BLaER1 (cell line): ENCODE data around the gene PSMD1.
"Not testable (repeated sequence)": the region's sequence is repeated elsewhere in the genome, so short reads cannot be mapped to it uniquely, and the experiment has no call there.

Experiments
- H3K27ac ChIP-seq: shearing (Covaris generic); formaldehyde crosslinking; 2 replicates; pipeline ENCODE4 v1.8.1; 2022
- H3K27me3 ChIP-seq: shearing (Covaris generic); formaldehyde crosslinking; 2 replicates; pipeline ENCODE4 v1.8.1; 2022
- H3K36me3 ChIP-seq: shearing (Covaris generic); formaldehyde crosslinking; 2 replicates; pipeline ENCODE4 v1.8.1; 2022
- H3K4me1 ChIP-seq: shearing (Covaris generic); formaldehyde crosslinking; 2 replicates; pipeline ENCODE4 v1.8.1; 2022
- H3K4me2 ChIP-seq: shearing (Covaris generic); formaldehyde crosslinking; 2 replicates; pipeline ENCODE4 v1.8.1; 2022
- H3K4me3 ChIP-seq: shearing (Covaris generic); formaldehyde crosslinking; 2 replicates; pipeline ENCODE4 v1.8.1; 2022
- H3K9ac ChIP-seq: shearing (Covaris generic); formaldehyde crosslinking; 2 replicates; pipeline ENCODE4 v1.8.1; 2022
- H3K9me3 ChIP-seq: shearing (Covaris generic); formaldehyde crosslinking; 2 replicates; pipeline ENCODE4 v1.8.1; 2022
- H4K20me1 ChIP-seq: shearing (Covaris generic); formaldehyde crosslinking; 2 replicates; pipeline ENCODE4 v1.8.1; 2022
- Cebpa-rat ChIP-seq: shearing (Covaris generic); IDR thresholded peaks from 2 replicates; pipeline ENCODE4 v1.8.1; 2022

PSMD1 gene

DNA sequence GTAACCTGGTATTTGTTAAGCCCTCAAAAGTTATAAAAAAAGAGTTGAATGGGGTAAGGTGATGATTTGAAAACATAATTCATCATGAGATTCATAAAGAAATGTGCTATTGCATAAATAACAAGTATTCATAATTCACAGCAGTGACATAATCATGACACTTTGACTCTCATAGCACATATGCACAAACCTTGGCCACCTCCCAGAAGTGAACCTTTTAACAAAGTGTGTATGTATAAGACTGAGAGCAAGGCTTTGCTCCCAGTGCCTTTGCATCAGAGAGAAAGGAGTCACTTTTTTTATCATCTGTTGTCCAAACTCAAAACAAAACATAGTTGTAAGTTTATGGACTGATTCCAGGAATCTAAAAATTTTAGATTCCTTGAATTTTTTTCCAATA lies 83.1 kb downstream of the PSMD1 start:
- no peaks in the 10 kb centered on the region for H3K4me1 ChIP-seq
- H3K27ac ChIP-seq = no peak overlapping the region
- no peaks in the 10 kb centered on the region for H3K9me3 ChIP-seq
- no peaks in the 10 kb centered on the region for H4K20me1 ChIP-seq
- no peak overlapping the region for H3K9ac ChIP-seq
- H3K4me3 ChIP-seq = no peak overlapping the region
- H3K36me3 ChIP-seq = peaks cover 47% of the 10 kb centered on the region
- no peak overlapping the region for H3K4me2 ChIP-seq
- no peak for TF ChIP-seq Cebpa-rat
- no peaks in the 10 kb centered on the region for H3K27me3 ChIP-seq

DNA sequence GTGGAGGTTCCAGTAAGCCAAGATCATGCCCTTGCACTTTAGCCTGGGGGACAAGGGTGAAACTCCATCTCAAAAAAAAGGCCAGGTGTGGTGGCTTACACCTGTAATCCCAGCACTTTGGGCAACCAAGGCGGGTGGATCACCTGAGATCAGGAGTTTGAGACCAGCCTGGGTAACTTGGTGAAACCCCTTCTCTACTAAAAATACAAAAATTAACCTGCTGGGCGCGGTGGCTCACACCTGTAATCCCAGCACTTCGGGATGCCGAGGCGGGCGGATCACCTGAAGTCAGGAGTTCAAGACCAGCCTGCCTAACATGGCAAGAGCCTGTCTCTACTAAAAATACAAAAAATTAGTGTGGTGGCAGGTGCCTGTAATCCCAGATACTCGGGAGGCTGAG lies 84.1 kb downstream of the PSMD1 start:
- H3K9me3 ChIP-seq, H3K27me3 ChIP-seq, H3K27ac ChIP-seq, H4K20me1 ChIP-seq, H3K4me1 ChIP-seq, H3K4me2 ChIP-seq, H3K4me3 ChIP-seq, H3K9ac ChIP-seq: not testable (repeated sequence)
- peaks cover 47% of the 10 kb centered on the region for H3K36me3 ChIP-seq

DNA sequence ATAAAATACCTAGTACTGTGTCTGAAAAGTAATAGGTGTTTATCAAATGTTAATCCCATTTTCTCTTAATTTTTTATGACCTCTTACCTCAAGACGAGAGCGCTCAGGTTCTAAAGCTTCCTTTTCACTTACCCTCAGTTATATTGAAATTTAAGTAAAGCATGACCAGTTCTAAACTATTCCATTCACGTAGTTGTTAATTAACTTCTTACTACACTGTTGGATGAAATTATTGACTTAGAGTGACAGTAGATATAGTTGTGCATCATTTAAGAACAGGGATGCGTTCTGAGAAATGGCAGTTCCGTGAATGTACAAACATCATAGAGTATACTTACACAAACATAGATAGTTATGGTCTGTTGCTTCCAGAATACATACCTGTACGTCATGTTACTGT lies 88.2 kb downstream of the PSMD1 start:
- no peak overlapping the region for H3K27ac ChIP-seq
- no peaks in the 10 kb centered on the region for H3K9me3 ChIP-seq
- no peak overlapping the region for H3K9ac ChIP-seq
- H3K4me3 ChIP-seq = no peak overlapping the region
- TF ChIP-seq Cebpa-rat = no peak
- peaks cover 67% of the 10 kb centered on the region for H3K36me3 ChIP-seq
- no peaks in the 10 kb centered on the region for H3K4me1 ChIP-seq
- no peaks in the 10 kb centered on the region for H4K20me1 ChIP-seq
- H3K27me3 ChIP-seq = no peaks in the 10 kb centered on the region
- no peak overlapping the region for H3K4me2 ChIP-seq

DNA sequence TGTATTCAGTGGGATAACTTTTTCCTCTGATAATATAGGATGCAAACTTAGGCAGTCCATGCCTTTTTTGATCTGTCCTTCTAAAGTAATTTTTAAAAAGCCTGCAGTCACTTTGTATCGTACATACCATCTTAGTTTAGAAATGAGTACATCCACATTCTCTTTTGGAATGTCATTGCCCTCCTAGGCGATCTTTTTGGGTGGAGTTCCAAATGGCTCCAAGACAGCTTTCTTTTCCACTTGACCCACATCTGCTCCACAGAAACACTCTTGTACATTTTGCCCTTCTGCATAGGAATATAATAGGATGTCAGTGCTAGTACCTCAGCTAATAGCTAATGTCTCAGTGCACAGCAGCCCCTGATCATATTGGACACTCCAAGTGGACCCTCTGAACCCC lies 90.0 kb downstream of the PSMD1 start:
- Histone ChIP-seq H3K36me3 (peaks cover 57% of the 10 kb centered on the region), H3K9me3 (no peaks in the 10 kb centered on the region), H3K9ac (no peak overlapping the region), H3K27ac (no peak overlapping the region), H3K4me1 (no peaks in the 10 kb centered on the region), H3K4me3 (no peak overlapping the region), H4K20me1 (no peaks in the 10 kb centered on the region), H3K4me2 (no peak overlapping the region), H3K27me3 (no peaks in the 10 kb centered on the region)
- TF ChIP-seq Cebpa-rat = no peak

DNA sequence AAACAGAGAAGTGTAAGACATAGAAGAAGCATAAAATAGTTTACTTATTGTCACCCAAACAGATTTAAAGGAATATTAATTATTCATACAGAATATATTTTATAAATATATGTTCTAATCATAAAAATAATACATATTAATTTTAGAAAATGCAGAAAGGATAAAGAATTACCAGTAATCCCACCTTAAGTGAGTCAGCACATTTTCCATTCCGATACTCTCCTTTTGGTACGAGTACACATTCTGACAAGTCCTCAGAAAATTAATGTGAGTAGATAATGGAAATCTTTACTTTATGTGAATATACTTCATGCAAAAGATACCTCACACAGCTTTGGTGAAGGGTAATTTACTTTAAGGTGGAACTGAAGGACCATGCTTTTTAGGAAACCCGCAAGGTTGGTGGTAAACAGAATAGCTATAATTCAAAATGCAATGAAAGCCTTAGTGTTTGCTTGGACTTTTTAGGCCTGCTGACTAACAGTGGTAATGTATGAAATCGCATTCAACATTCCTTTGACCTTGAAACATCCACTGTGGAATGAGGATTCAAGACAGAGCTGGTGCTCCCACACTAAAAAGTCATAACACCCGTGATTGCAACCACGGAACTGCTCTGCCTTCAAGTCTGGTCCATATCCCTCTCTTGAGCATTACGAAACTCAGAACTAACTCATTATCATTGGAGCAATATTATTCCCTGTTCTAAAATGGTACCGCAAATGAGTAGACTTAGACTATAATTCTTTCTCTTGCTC lies 96.3 kb downstream of the PSMD1 start:
- H3K27ac ChIP-seq = no peak overlapping the region
- TF ChIP-seq Cebpa-rat = no peak
- no peaks in the 10 kb centered on the region for H3K9me3 ChIP-seq
- peaks cover 61% of the 10 kb centered on the region for H3K36me3 ChIP-seq
- no peaks in the 10 kb centered on the region for H3K27me3 ChIP-seq
- H3K9ac ChIP-seq = no peak overlapping the region
- no peak overlapping the region for H3K4me2 ChIP-seq
- no peaks in the 10 kb centered on the region for H4K20me1 ChIP-seq
- no peaks in the 10 kb centered on the region for H3K4me1 ChIP-seq
- no peak overlapping the region for H3K4me3 ChIP-seq

DNA sequence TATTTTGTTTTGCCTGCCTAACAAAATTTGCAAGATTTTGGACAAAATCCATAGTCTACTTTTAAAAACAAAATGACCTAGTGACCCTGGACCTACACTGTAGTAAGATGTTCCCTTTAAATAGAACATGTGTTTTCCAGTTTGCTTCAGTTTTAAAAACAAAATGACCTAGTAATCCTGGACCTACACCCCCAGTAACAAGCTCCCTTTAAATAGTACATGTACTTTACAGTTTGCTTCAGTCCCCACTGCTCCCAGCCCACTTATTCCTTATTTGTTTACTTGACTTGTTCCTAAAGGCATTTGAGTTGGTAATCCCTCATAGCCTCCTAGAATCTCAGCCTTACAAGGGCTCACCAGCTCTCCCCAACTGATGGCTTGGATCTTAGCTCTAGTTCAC lies 102.6 kb downstream of the PSMD1 start:
- Histone ChIP-seq H3K4me2 (no peak overlapping the region), H4K20me1 (no peaks in the 10 kb centered on the region), H3K27ac (no peak overlapping the region), H3K9ac (no peak overlapping the region), H3K4me1 (no peaks in the 10 kb centered on the region), H3K27me3 (no peaks in the 10 kb centered on the region), H3K4me3 (no peak overlapping the region), H3K9me3 (no peaks in the 10 kb centered on the region), H3K36me3 (peaks cover 60% of the 10 kb centered on the region)
- no peak for TF ChIP-seq Cebpa-rat

DNA sequence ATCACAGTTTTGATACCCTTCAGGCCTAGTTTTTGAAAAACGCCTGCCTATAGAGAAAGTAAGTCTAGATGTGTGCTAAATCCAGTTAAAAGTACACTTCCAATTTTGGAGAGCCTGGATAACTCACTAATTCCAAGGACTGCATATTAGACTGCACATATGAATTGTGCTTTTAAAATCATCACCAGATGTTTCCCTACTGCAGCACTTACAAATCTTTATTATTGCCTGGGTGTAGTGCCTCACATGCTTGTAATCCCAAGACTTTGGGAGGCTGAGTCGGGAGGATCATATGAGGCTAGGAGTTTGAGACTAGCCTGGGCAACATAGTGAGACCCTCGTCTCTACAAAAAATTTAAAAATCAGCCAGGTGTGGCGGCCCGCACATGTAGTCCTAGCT lies 104.0 kb downstream of the PSMD1 start:
- no peak for TF ChIP-seq Cebpa-rat
- H3K27ac ChIP-seq = no peak overlapping the region
- no peaks in the 10 kb centered on the region for H3K27me3 ChIP-seq
- H3K36me3 ChIP-seq = peaks cover 64% of the 10 kb centered on the region
- H3K9me3 ChIP-seq = no peaks in the 10 kb centered on the region
- H4K20me1 ChIP-seq = no peaks in the 10 kb centered on the region
- H3K4me1 ChIP-seq = no peaks in the 10 kb centered on the region
- no peak overlapping the region for H3K9ac ChIP-seq
- H3K4me2 ChIP-seq = no peak overlapping the region
- H3K4me3 ChIP-seq = no peak overlapping the region

DNA sequence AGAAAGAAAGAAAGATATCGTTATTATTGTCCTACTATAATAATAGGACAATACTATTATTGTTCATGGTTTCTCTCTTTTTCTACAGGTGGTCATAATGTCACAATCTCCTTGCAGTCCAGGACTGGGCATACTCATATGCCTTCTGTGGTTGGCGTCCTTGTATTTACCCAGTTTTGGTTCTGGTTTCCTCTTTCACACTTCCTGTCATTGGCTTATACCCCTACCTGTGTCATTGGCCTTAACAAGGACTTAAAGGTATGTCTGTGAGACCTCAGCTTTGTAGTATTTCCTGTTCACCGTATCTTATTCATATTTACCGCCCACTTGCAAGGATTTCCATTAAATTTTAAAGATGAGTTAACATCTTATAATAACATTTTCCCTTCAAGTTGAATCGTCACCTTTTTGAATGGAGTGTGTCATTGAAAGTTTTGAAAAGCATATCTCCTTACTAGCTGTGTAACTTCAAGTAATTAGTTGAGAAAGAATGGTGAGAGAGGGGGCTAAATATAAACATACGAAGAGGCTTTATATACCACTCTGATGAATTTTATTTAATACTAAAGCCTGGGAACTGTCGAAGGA lies 104.7 kb downstream of the PSMD1 start:
- no peak overlapping the region for H3K4me3 ChIP-seq
- peaks cover 71% of the 10 kb centered on the region for H3K36me3 ChIP-seq
- H3K27ac ChIP-seq = no peak overlapping the region
- H3K9me3 ChIP-seq = no peaks in the 10 kb centered on the region
- TF ChIP-seq Cebpa-rat = no peak
- no peak overlapping the region for H3K4me2 ChIP-seq
- H3K9ac ChIP-seq = no peak overlapping the region
- no peaks in the 10 kb centered on the region for H3K4me1 ChIP-seq
- no peaks in the 10 kb centered on the region for H4K20me1 ChIP-seq
- no peaks in the 10 kb centered on the region for H3K27me3 ChIP-seq

DNA sequence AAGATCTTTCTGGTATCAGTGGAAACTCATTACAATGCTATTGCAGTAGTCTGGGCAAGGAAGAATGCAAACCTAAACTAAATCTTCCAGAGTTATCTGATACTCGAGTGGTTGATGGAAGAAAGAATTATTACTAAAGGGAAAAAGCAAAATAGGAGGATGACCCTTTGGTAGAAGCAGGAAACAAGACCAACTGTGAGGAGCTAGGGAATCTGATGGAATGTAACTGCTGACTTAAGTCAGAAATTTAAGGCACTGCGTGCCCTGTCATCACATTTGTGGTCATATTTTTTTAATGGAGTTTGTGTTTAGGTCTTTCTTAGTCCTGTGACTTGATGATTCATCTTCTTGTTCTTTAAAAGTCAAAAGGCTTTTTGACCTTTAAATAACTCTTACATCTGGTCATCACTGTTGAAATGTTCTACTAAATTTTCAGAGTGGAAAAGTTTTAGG lies 105.2 kb downstream of the PSMD1 start:
- no peak overlapping the region for H3K9ac ChIP-seq
- H3K27ac ChIP-seq = no peak overlapping the region

DNA sequence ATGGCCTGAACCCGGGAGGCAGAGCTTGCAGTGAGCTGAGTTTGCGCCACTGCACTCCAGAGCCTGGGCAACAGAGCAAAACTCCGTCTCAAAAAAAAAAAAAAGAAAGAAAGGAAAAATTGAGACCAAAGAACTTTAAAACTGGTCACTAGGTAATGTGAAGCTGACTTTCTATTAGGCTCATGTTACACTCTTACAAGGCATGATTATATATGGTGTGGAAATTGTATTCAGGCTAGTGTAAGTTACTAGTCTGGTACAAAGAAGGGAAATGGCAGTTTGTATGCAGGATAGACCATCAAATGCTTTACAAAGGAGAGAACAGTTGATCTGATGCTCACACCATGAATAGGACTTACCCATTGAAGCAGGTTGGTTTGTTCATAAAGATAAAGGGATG lies 106.3 kb downstream of the PSMD1 start:
- no peaks in the 10 kb centered on the region for H3K9me3 ChIP-seq
- H3K4me3 ChIP-seq = no peak overlapping the region
- H3K4me2 ChIP-seq = no peak overlapping the region
- H3K36me3 ChIP-seq = peaks cover 81% of the 10 kb centered on the region
- H3K9ac ChIP-seq = no peak overlapping the region
- no peak for TF ChIP-seq Cebpa-rat
- H3K27ac ChIP-seq = no peak overlapping the region
- no peaks in the 10 kb centered on the region for H3K4me1 ChIP-seq
- H4K20me1 ChIP-seq = no peaks in the 10 kb centered on the region
- no peaks in the 10 kb centered on the region for H3K27me3 ChIP-seq

More for the DNA sequence above, 105.2 kb downstream of the PSMD1 start:
- Histone ChIP-seq H4K20me1 (no peaks in the 10 kb centered on the region), H3K27me3 (no peaks in the 10 kb centered on the region), H3K9me3 (no peaks in the 10 kb centered on the region), H3K36me3 (peaks cover 76% of the 10 kb centered on the region), H3K4me1 (no peaks in the 10 kb centered on the region), H3K4me3 (no peak overlapping the region), H3K4me2 (no peak overlapping the region)
- TF ChIP-seq Cebpa-rat = no peak
